ENCODE results near the gene PRDM8. TPM values are rescaled to one million over a fixed set of nuclear protein-coding genes. Genes with fewer than 3 reads are reported as not detected.

The PRDM8 gene
- total RNA-seq, 1 experiment from 2014 or later, result not detected

DNA sequence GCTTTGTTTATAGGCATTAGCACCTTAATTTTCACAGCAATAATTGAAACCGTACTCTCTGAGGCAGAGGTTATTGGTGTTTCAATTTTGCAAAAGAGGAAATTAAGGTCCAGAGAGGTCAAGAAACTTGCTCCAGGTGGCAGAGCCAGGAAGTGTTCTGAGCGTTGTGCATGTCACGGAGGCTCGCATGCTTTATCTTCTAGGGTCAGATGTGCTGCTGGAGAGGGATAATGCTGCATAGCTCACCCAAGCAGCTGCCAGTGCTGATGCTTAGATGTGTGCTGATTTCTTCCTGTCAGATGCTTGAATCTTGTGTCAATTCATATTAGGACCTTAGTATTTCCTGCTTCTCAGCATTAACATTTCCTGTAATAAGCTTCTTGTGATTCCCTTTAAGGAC lies 56.2 kb downstream of the PRDM8 start:
- CTCF ChIA-PET, result no interaction called here
- no peak for DNase-seq (ENCODE audit: low spot score)

More for the DNA sequence above, 56.2 kb downstream of the PRDM8 start:
- Mint-ChIP-seq H3K4me1 (peaks cover under 1% of the 10 kb centered on the region), H3K4me3 (no peak overlapping the region), H3K27me3 (ENCODE audit: low read depth) (peaks cover 38% of the 10 kb centered on the region), H3K9me3 (no peaks in the 10 kb centered on the region), H3K27ac (no peak overlapping the region), H3K36me3 (no peaks in the 10 kb centered on the region)
- ATAC-seq, result 0 out of 2 replicates have a peak, but pooled peaks have one; percentile 22
- POLR2A ChIA-PET, result interaction anchor here (0.6 to 0.7 kb wide), 2 partner anchors 841 to 1598 kb away, joined by 3 to 6 read pairs; no protein-coding TSS in a partner anchor
- no peak for TF ChIP-seq MYBL2 (CRISPR knock-in tag; IDR thresholded peaks at IDR 0.05)
- TF ChIP-seq NR1H2 (CRISPR knock-in tag; IDR thresholded peaks at IDR 0.05), result no peak
- TF ChIP-seq TP53 (CRISPR knock-in tag; IDR thresholded peaks at IDR 0.05), result no peak

Other genes starting within 250 kb of the PRDM8 start
- gene ANTXR2, start 124.3 kb upstream of the PRDM8 start, total RNA-seq (2021), result 7.9 to 9.9 TPM (median 9.0 TPM) in 3 replicates
- gene FGF5, start 69.2 kb downstream of the PRDM8 start, total RNA-seq (2021), result not detected in 3 replicates
- not detected in 3 replicates for gene CFAP299, start 138.2 kb downstream of the PRDM8 start, total RNA-seq (2021)